ENCODE measurements around the gene TUBGCP5.
"Not testable (repeated sequence)": the region's sequence is repeated elsewhere in the genome, so short reads cannot be mapped to it uniquely, and the experiment has no call there.

Gene TUBGCP5

GRCh38 chr15:23055316-23055715, 15.9 kb upstream of the TUBGCP5 start:
- Mint-ChIP-seq H3K4me3 (no peak overlapping the region), H3K27ac (no peak overlapping the region), H3K9me3 (no peaks in the 10 kb centered on the region), H3K4me1 (ENCODE audit: low read depth) (no peaks in the 10 kb centered on the region), H3K27me3 (peaks cover 10% of the 10 kb centered on the region), H3K36me3 (ENCODE audit: low read depth) (no peaks in the 10 kb centered on the region)
- no peak for DNase-seq

- no peak for DNase-seq
- Mint-ChIP-seq H3K4me3 (no peak overlapping the region), H3K36me3 (ENCODE audit: low read depth) (no peaks in the 10 kb centered on the region), H3K27ac (no peak overlapping the region), H3K9me3 (no peaks in the 10 kb centered on the region), H3K4me1 (ENCODE audit: low read depth) (no peaks in the 10 kb centered on the region), H3K27me3 (peaks cover 10% of the 10 kb centered on the region)
Observed at GRCh38 chr15:23052522-23052921, 13.2 kb upstream of the TUBGCP5 start.

GRCh38 chr15:23050708-23051107, 11.3 kb upstream of the TUBGCP5 start:
- no peak for DNase-seq
- Mint-ChIP-seq H3K27ac (peak overlapping the region; percentile 38), H3K9me3 (no peaks in the 10 kb centered on the region), H3K36me3 (ENCODE audit: low read depth) (no peaks in the 10 kb centered on the region), H3K27me3 (peaks cover 4% of the 10 kb centered on the region), H3K4me3 (no peak overlapping the region), H3K4me1 (ENCODE audit: low read depth) (no peaks in the 10 kb centered on the region)

GRCh38 chr15:23049984-23050628, 10.7 kb upstream of the TUBGCP5 start:
- no peak for DNase-seq
- Mint-ChIP-seq H3K4me1 (ENCODE audit: low read depth) (no peaks in the 10 kb centered on the region), H3K27ac (no peak overlapping the region), H3K4me3 (no peak overlapping the region), H3K27me3 (no peaks in the 10 kb centered on the region), H3K36me3 (ENCODE audit: low read depth) (no peaks in the 10 kb centered on the region), H3K9me3 (no peaks in the 10 kb centered on the region)

DNA sequence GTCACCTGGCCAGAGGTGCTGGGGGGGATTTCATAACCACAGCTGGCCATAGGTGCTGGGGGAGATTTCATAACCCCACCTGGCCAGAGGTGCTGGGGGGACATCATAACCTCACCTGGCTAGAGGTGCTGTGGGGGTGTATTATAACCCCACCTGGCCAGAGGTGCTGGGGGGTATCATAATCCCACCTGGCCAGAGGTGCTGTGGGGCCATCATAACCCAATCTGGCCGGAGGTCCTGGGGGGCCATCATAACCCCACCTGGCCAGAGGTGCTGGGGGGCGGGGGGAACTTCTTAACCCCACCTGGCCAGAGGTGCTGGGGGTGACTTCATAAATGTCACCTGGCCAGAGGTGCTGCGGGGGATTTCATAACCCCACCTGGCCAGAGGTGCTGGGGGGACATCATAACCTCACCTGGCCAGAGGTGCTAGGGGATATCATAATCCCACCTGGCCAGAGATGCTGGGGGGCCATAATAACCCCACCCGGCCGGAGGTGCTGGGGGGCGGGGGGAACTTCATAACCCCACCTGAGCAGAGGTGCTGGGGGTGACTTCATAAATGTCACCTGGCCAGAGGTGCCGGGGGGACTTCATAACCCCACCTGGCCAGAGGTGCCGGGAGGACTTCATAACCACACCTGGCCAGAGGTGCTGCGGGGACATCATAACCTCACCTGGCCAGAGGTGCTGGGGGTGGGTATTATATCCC, 9.4 kb upstream of the TUBGCP5 start:
- not testable (repeated sequence) for DNase-seq; H3K9me3 Mint-ChIP-seq; H3K27ac Mint-ChIP-seq; H3K4me1 Mint-ChIP-seq (ENCODE audit: low read depth); H3K27me3 Mint-ChIP-seq; H3K4me3 Mint-ChIP-seq; H3K36me3 Mint-ChIP-seq (ENCODE audit: low read depth)

- H3K27ac Mint-ChIP-seq; DNase-seq; H3K9me3 Mint-ChIP-seq; H3K36me3 Mint-ChIP-seq (ENCODE audit: low read depth); H3K27me3 Mint-ChIP-seq; H3K4me3 Mint-ChIP-seq; H3K4me1 Mint-ChIP-seq (ENCODE audit: low read depth): not testable (repeated sequence)
Observed at GRCh38 chr15:23043987-23044386, 4.6 kb upstream of the TUBGCP5 start.

GRCh38 chr15:23043535-23043934, 4.2 kb upstream of the TUBGCP5 start:
- H3K4me1 Mint-ChIP-seq (ENCODE audit: low read depth); H3K9me3 Mint-ChIP-seq; DNase-seq; H3K4me3 Mint-ChIP-seq; H3K27ac Mint-ChIP-seq; H3K36me3 Mint-ChIP-seq (ENCODE audit: low read depth); H3K27me3 Mint-ChIP-seq: not testable (repeated sequence)

DNA sequence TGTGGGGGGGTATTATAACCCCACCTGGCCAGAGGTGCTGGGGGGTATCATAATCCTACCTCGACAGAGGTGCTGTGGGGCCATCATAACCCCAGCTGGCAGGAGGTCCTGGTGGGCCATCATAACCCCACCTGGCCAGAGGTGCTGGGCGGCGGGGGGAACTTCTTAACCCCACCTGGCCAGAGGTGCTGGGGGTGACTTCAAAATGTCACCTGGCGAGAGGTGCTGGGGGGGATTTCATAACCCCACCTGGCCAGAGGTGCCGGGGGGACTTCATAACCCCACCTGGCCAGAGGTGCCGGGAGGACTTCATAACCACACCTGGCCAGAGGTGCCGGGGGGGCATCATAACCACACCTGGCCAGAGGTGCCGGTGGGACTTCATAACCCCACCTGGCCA, 2.4 kb upstream of the TUBGCP5 start:
- H3K36me3 Mint-ChIP-seq (ENCODE audit: low read depth); H3K9me3 Mint-ChIP-seq; H3K27ac Mint-ChIP-seq; H3K27me3 Mint-ChIP-seq; DNase-seq; H3K4me3 Mint-ChIP-seq: not testable (repeated sequence)
- H3K4me1 Mint-ChIP-seq (ENCODE audit: low read depth) = peaks cover 20% of the 10 kb centered on the region

- peak overlapping the region; percentile 90 for H3K4me3 Mint-ChIP-seq
- H3K9me3 Mint-ChIP-seq = no peaks in the 10 kb centered on the region
- peak overlapping the region; percentile 92 for H3K27ac Mint-ChIP-seq
- no peak for DNase-seq
- no peaks in the 10 kb centered on the region for H3K27me3 Mint-ChIP-seq
- peaks cover 31% of the 10 kb centered on the region for H3K4me1 Mint-ChIP-seq (ENCODE audit: low read depth)
- H3K36me3 Mint-ChIP-seq (ENCODE audit: low read depth) = peaks cover 21% of the 10 kb centered on the region
Observed at GRCh38 chr15:23039917-23040281, 530 bp upstream of the TUBGCP5 start.

GRCh38 chr15:23038726-23039142, 635 bp downstream of the TUBGCP5 start:
- Mint-ChIP-seq H3K4me3 (peak overlapping the region; percentile 90), H3K36me3 (ENCODE audit: low read depth) (peaks cover 32% of the 10 kb centered on the region), H3K27ac (peak overlapping the region; percentile 92), H3K27me3 (no peaks in the 10 kb centered on the region), H3K4me1 (ENCODE audit: low read depth) (peaks cover 31% of the 10 kb centered on the region), H3K9me3 (no peaks in the 10 kb centered on the region)
- DNase-seq = no peak

DNA sequence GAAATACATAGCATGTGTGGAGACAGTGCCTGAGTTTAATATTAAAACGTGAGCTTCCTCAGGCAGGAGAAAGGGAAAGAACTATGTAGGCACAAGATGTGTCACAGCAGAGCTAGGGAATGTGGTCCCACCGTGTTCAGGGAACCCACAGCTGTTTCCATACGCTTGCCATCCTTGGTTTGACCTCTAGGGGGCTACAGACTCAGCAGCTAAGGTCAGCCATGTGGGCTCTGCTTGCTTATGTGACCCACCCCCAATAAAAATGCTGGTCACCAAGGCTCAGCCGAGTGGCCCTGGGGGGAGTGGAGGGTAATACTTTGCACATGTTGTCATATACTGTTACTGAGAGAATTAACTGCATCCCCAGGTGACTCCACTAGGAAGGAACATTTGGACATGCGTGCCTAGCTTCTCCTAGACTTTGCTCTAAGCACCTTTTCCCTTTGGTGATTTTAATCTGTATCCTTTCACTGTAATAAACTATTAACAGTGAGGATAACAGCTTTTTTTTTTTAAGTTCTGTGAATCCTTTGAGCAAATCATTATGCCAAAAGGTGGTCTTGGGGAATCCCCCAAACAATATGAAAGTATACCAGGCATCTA, 3.3 kb downstream of the TUBGCP5 start:
- peaks cover 31% of the 10 kb centered on the region for H3K4me1 Mint-ChIP-seq (ENCODE audit: low read depth)
- H3K4me3 Mint-ChIP-seq = no peak overlapping the region
- no peak overlapping the region for H3K27ac Mint-ChIP-seq
- peaks cover 55% of the 10 kb centered on the region for H3K36me3 Mint-ChIP-seq (ENCODE audit: low read depth)
- H3K27me3 Mint-ChIP-seq = no peaks in the 10 kb centered on the region
- peak; percentile 58 for DNase-seq
- no peaks in the 10 kb centered on the region for H3K9me3 Mint-ChIP-seq

DNA sequence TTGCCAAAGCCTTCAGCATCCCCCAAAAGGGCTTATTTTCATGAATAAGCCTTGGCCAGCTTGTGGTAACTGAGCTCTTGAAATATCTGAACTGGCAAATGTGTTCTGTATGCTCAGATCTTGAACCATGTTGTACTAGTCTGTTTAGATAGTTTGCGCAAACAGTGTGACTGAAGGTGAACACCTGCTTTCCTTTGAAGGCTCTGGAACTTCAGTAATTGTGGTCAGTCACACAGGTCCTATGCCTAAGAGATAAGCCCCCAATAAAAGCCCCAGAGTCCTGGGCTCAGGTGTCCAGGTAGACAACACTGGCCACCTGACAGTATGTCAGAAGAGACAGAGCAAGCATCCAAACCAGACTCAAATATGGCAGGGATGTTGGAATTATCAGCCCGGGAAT, 5.4 kb downstream of the TUBGCP5 start:
- H3K27ac Mint-ChIP-seq = no peak overlapping the region
- no peak overlapping the region for H3K4me3 Mint-ChIP-seq
- H3K9me3 Mint-ChIP-seq = no peaks in the 10 kb centered on the region
- DNase-seq = no peak
- H3K4me1 Mint-ChIP-seq (ENCODE audit: low read depth) = peaks cover 26% of the 10 kb centered on the region
- H3K27me3 Mint-ChIP-seq = no peaks in the 10 kb centered on the region
- peaks cover 75% of the 10 kb centered on the region for H3K36me3 Mint-ChIP-seq (ENCODE audit: low read depth)

DNA sequence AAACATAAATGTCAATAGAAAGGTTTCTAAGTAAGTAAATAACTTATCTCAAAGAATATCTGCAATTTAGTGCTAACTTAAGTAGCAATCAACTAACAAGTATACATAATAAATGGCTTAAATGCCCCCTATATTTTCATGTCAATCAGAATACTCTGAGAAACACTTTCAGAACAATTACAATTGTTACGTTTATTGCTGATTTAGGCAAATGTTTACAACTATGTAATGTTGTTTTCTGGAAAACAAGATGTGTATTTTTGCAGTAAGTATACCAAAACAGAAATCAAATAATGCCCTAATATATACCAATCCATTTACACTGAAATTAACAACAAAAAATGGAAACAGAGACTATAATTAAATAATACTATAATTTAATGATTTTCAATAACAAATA, 13.2 kb downstream of the TUBGCP5 start:
- no peaks in the 10 kb centered on the region for H3K9me3 Mint-ChIP-seq
- H3K36me3 Mint-ChIP-seq (ENCODE audit: low read depth) = peaks cover 88% of the 10 kb centered on the region
- no peaks in the 10 kb centered on the region for H3K27me3 Mint-ChIP-seq
- H3K27ac Mint-ChIP-seq = no peak overlapping the region
- H3K4me1 Mint-ChIP-seq (ENCODE audit: low read depth) = no peaks in the 10 kb centered on the region
- DNase-seq = no peak
- H3K4me3 Mint-ChIP-seq = no peak overlapping the region

- no peaks in the 10 kb centered on the region for H3K27me3 Mint-ChIP-seq
- H3K9me3 Mint-ChIP-seq = no peaks in the 10 kb centered on the region
- DNase-seq = no peak
- no peak overlapping the region for H3K4me3 Mint-ChIP-seq
- no peak overlapping the region for H3K27ac Mint-ChIP-seq
- H3K36me3 Mint-ChIP-seq (ENCODE audit: low read depth) = peaks cover 85% of the 10 kb centered on the region
- H3K4me1 Mint-ChIP-seq (ENCODE audit: low read depth) = no peaks in the 10 kb centered on the region
Observed at GRCh38 chr15:23022156-23022555, 17.2 kb downstream of the TUBGCP5 start.

- H3K27me3 Mint-ChIP-seq = no peaks in the 10 kb centered on the region
- H3K9me3 Mint-ChIP-seq = no peaks in the 10 kb centered on the region
- no peak overlapping the region for H3K27ac Mint-ChIP-seq
- no peaks in the 10 kb centered on the region for H3K4me1 Mint-ChIP-seq (ENCODE audit: low read depth)
- no peak overlapping the region for H3K4me3 Mint-ChIP-seq
- DNase-seq = no peak
- peaks cover 86% of the 10 kb centered on the region for H3K36me3 Mint-ChIP-seq (ENCODE audit: low read depth)
Observed at GRCh38 chr15:23014394-23015000, 24.9 kb downstream of the TUBGCP5 start.
